ENCODE results near the gene AIP. TPM values are rescaled to one million over a fixed set of nuclear protein-coding genes. Genes with fewer than 3 reads are reported as not detected.
"Not testable (repeated sequence)": the region's sequence is repeated elsewhere in the genome, so short reads cannot be mapped to it uniquely, and the experiment has no call there.

The AIP gene
- total RNA-seq, 8 experiments from 2014 or later = 48.1 to 72.2 (median 59.5) TPM

DNA sequence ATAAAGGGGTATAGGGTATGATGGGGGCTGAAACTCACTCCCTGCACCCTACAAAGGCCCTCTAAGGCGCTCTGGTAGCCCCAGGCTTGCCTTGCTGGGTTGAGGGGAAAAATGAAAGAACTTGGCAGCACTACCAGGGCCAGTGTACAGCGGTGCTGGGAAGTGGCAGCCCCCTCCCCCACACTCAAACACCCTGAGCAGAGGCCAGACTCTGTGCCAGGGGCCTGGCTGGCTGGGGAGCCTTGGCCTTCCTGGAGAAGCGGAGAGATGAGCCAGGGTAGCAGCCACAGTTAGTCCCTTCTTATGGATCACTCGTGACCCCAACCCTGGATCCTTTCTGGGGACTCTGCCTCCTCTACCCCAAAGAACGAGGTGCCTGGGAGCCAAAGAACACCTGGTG is 16.5 kb upstream of the AIP start:
- in situ Hi-C loops (cut with MboI; ENCODE audit: low pct_unique_long_range_greater_than_20kb in 2 of 9, low sequenced_read_pairs in 9 of 9, unreplicated experiment in 9 of 9) = no loop called here
- WGBS, 10 experiments = 100% methylated on average over 1 to 3 of the region's 5 CpGs; no CpG with 5 or more reads in 5 of the 10 experiments
- Histone ChIP-seq H3K4me3 (no peak overlapping the region), H3K27ac (no peak overlapping the region), H3K4me1 (replicated peaks in 1 of 2) (peaks cover 20 to 23% of the 10 kb centered on the region in 2 donors)
- ATAC-seq (replicated peaks in 6 of 8) = no peak

DNA sequence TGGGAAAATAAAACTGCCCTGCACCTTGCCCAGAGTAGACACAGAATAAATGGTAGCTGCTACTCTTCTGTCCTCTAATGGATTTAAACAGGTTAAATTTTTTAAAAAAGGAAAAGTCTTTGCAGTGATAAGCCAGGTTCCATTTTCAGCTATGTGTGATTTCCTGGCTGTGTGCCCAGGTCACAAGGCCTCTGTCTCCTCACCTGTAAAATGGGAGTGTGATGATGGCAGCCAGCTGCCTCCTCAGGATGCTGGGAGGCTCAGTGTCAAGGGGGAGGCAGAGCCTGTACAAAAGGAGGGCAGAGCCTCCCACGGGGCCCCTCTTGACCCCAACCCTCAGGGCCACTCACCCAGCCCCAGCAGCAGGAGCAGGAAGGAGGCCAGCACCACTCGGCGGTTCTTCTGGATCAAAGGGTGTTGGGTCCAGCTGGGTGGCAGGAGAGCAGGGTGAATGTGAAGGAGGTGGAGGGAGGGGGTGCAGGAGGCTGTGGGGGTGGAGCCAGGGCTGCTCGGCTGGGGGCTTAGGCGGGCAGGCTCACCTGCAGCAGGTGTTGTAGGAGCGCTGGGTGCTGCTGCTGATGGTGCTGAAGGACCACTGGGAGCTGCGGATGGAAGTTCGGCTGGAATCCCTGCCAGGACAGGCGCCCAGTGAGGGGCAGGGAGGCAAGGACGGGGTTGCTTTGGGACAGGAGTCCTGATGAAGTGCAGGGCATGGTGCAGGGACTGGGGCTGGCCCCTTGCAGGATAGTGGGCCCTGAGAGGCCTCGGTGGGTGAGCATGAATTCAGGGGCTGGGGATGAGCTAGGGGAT is 15.7 kb upstream of the AIP start:
- no peak overlapping the region for H3K27ac ChIP-seq
- H3K4me1 ChIP-seq (replicated peaks in 1 of 2) = peaks cover 20 to 23% of the 10 kb centered on the region in 2 donors
- in situ Hi-C loops (cut with MboI; ENCODE audit: low pct_unique_long_range_greater_than_20kb in 2 of 9, low sequenced_read_pairs in 9 of 9, unreplicated experiment in 9 of 9) = no loop called here
- H3K4me3 ChIP-seq = no peak overlapping the region
- 100% methylated on average over 1 of the region's 11 CpGs; no CpG with 5 or more reads in 8 of the 10 experiments for WGBS, 10 experiments
- ATAC-seq (replicated peaks in 6 of 8) = no peak

GRCh38 chr11:67468056-67468455 is 14.8 kb upstream of the AIP start:
- H3K4me3 ChIP-seq = peak overlapping the region; percentile 65 to 82 (median 77)
- H3K27ac ChIP-seq = no peak overlapping the region
- WGBS, 10 experiments = 0 to 40% methylated on average over 1 of the region's 5 CpGs; no CpG with 5 or more reads in 8 of the 10 experiments
- no peak for ATAC-seq (replicated peaks in 6 of 8)
- peaks cover 20 to 23% of the 10 kb centered on the region in 2 donors for H3K4me1 ChIP-seq (replicated peaks in 1 of 2)
- in situ Hi-C loops (cut with MboI; ENCODE audit: low pct_unique_long_range_greater_than_20kb in 2 of 9, low sequenced_read_pairs in 9 of 9, unreplicated experiment in 9 of 9) = no loop called here

DNA sequence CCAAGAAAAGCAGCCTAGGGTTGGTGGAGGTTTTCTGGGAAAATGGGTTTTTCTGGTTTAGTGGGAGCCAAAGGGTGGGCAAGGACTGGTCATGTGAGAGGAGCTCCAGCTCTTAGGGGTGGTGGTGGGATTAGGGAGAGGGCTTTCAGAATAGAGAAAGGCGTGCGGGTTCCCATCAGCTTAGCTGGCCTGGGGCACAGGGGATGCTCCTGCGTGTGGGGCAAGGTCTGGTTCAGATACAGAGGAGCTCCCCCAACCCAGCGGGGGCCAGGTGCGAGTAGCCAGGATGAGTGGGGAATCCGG is 14.4 kb upstream of the AIP start:
- peak overlapping the region; percentile 69 to 79 for H3K27ac ChIP-seq
- WGBS, 10 experiments = 0 to 20% (median 10%) methylated on average over 1 to 2 of the region's 6 CpGs; no CpG with 5 or more reads in 6 of the 10 experiments
- peak overlapping the region; percentile 65 to 82 (median 77) for H3K4me3 ChIP-seq
- in situ Hi-C loops (cut with MboI; ENCODE audit: low pct_unique_long_range_greater_than_20kb in 2 of 9, low sequenced_read_pairs in 9 of 9, unreplicated experiment in 9 of 9) = no loop called here
- ATAC-seq (replicated peaks in 6 of 8) = no peak
- peaks cover 20 to 23% of the 10 kb centered on the region in 2 donors for H3K4me1 ChIP-seq (replicated peaks in 1 of 2)

- H3K27ac ChIP-seq = peak within 1 kb of the TSS; percentile 86 to 88
- peak within 1 kb of the TSS; percentile 65 to 82 (median 77) for H3K4me3 ChIP-seq
- ATAC-seq (replicated peaks in 6 of 8) = peak; percentile 79 to 93 (median 86)
- in situ Hi-C loops (cut with MboI; ENCODE audit: low pct_unique_long_range_greater_than_20kb in 2 of 9, low sequenced_read_pairs in 9 of 9, unreplicated experiment in 9 of 9) = no loop called here
- H3K4me1 ChIP-seq (replicated peaks in 1 of 2) = peaks cover 16 to 19% of the 10 kb centered on the region in 2 donors
- no CpG with 5 or more reads among the region's 76 CpGs for WGBS, 10 experiments
These were observed 13.9 kb upstream of the AIP start, which contains the start of gene TMEM134 for GRCh38 chr11:67468759-67469507. TSS of gene TMEM134 (minus strand) at chr11:67469251. CDS start at chr11:67469192, 59 bp downstream.

DNA sequence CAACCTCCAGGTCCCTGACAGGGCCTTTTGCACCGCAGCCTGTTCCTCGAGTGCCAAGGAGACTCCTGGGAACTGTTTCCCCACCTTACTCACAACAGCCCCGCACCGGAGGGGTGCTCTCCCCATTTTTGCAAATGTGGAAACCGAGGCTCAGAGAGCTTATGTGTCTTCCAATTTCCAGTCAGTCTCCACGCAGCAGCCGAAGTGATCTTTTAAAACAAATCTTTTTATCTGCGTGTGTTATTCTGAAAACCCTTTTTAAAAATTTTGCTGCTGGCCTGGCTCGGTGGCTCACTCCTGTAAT is 13.4 kb upstream of the AIP start:
- Histone ChIP-seq H3K27ac (peak overlapping the region; percentile 86 to 88), H3K4me3 (peak overlapping the region; percentile 65 to 82 (median 77)), H3K4me1 (replicated peaks in 1 of 2) (peaks cover 11 to 14% of the 10 kb centered on the region in 2 donors)
- in situ Hi-C loops (cut with MboI; ENCODE audit: low pct_unique_long_range_greater_than_20kb in 2 of 9, low sequenced_read_pairs in 9 of 9, unreplicated experiment in 9 of 9) = no loop called here
- WGBS, 10 experiments = 0 to 100% (median 22%) methylated on average over 1 to 9 of the region's 9 CpGs; no CpG with 5 or more reads in 3 of the 10 experiments
- no peak for ATAC-seq (replicated peaks in 6 of 8)

DNA sequence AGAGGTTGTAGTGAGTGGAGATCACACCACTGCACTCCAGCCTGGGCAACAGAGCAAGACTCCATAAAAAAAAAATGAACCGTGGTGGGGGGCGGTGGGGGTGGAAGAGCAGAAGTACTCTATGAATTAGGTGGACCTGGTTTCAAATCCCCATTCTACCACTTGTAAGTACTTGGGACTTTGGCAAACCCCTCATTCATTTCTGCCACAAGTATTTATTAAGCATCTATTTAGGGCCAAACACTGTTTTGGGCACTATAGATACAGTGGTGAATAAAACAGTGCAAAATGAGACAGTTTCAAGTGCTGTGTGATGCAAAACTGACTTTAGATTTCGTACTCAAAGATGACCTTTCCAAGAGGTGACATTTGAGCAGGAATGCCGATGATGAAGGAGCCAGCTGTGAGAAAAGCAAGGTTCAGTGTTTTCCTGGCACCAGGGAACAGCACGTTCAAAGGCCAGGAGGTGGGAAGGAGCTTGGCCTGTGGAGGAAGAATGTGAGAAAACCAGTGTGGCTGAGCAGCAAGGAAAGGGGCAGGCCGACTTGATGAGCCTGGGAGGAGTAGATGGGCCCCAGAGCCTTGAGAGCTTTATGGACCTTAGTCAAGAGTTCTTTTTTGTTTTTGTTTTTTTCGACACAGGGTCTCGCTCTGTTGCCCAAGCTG is 12.4 kb upstream of the AIP start:
- 0 to 100% (median 78%) methylated on average over 1 to 6 of the region's 8 CpGs for WGBS, 10 experiments
- no peak overlapping the region for H3K27ac ChIP-seq
- in situ Hi-C loops (cut with MboI; ENCODE audit: low pct_unique_long_range_greater_than_20kb in 2 of 9, low sequenced_read_pairs in 9 of 9, unreplicated experiment in 9 of 9) = no loop called here
- peaks cover 11 to 12% of the 10 kb centered on the region in 2 donors for H3K4me1 ChIP-seq (replicated peaks in 1 of 2)
- no peak for ATAC-seq (replicated peaks in 6 of 8)
- no peak overlapping the region for H3K4me3 ChIP-seq

GRCh38 chr11:67472882-67473281 is 9.9 kb upstream of the AIP start:
- no peak overlapping the region for H3K4me3 ChIP-seq
- ATAC-seq (replicated peaks in 6 of 8) = no peak
- in situ Hi-C loops (cut with MboI; ENCODE audit: low pct_unique_long_range_greater_than_20kb in 2 of 9, low sequenced_read_pairs in 9 of 9, unreplicated experiment in 9 of 9) = no loop called here
- H3K27ac ChIP-seq = no peak overlapping the region
- peaks cover 7 to 10% of the 10 kb centered on the region in 2 donors for H3K4me1 ChIP-seq (replicated peaks in 1 of 2)
- 0 to 86% (median 49%) methylated on average over 1 to 2 of the region's 7 CpGs; no CpG with 5 or more reads in 4 of the 10 experiments for WGBS, 10 experiments

GRCh38 chr11:67476692-67477091 is 6.1 kb upstream of the AIP start:
- WGBS, 10 experiments = 21 to 100% (median 85%) methylated on average over 2 to 9 of the region's 10 CpGs; no CpG with 5 or more reads in 2 of the 10 experiments
- not testable (repeated sequence) for H3K4me3 ChIP-seq
- in situ Hi-C loops (cut with MboI; ENCODE audit: low pct_unique_long_range_greater_than_20kb in 2 of 9, low sequenced_read_pairs in 9 of 9, unreplicated experiment in 9 of 9) = loop anchor here in 1 of 9 experiments (25.0 kb wide), 1 partner anchor 89 kb away; the partner anchor contains the start of gene RAD9A

DNA sequence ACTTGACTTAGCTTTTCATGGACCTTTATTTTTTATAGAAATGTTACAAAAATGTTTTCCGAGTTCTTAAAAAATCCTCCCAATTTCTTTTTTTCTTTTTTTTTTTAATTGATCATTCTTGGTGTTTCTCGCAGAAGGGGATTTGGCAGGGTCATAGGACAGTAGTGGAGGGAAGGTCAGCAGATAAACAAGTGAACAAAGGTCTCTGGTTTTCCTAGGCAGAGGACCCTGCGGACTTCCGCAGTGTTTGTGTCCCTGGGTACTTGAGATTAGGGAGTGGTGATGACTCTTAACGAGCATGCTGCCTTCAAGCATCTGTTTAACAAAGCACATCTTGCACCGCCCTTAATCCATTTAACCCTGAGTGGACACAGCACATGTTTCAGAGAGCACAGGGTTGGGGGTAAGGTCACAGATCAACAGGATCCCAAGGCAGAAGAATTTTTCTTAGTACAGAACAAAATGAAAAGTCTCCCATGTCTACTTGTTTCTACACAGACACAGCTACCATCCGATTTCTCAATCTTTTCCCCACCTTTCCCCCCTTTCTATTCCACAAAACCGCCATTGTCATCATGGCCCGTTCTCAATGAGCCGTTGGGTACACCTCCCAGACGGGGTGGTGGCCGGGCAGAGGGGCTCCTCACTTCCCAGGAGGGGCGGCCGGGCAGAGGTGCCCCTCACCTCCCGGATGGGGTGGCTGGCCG is 5.3 kb upstream of the AIP start:
- H3K27ac ChIP-seq; ATAC-seq (replicated peaks in 6 of 8); H3K4me1 ChIP-seq (replicated peaks in 1 of 2); H3K4me3 ChIP-seq: not testable (repeated sequence)
- in situ Hi-C loops (cut with MboI; ENCODE audit: low pct_unique_long_range_greater_than_20kb in 2 of 9, low sequenced_read_pairs in 9 of 9, unreplicated experiment in 9 of 9) = loop anchor here in 1 of 9 experiments (25.0 kb wide), 1 partner anchor 90 kb away; the partner anchor contains the start of gene RAD9A
- 56 to 100% (median 90%) methylated on average over 1 to 5 of the region's 16 CpGs for WGBS, 10 experiments

More at GRCh38 chr11:67476692-67477091, 6.1 kb upstream of the AIP start:
- not testable (repeated sequence) for H3K4me1 ChIP-seq (replicated peaks in 1 of 2); H3K27ac ChIP-seq; ATAC-seq (replicated peaks in 6 of 8)

- H3K4me3 ChIP-seq = peak overlapping the region; percentile 44 to 65 (median 54)
- in situ Hi-C loops (cut with MboI; ENCODE audit: low pct_unique_long_range_greater_than_20kb in 2 of 9, low sequenced_read_pairs in 9 of 9, unreplicated experiment in 9 of 9) = loop anchor here in 1 of 9 experiments (25.0 kb wide), 1 partner anchor 95 kb away; the partner anchor contains the start of gene RAD9A
- H3K4me1 ChIP-seq (replicated peaks in 1 of 2) = peaks cover 6 to 12% of the 10 kb centered on the region in 2 donors
- no peak overlapping the region for H3K27ac ChIP-seq
- 11 to 75% (median 44%) methylated on average over 5 to 18 of the region's 19 CpGs for WGBS, 10 experiments
- ATAC-seq (replicated peaks in 6 of 8) = peak in 3 of 8 experiments; percentile 13 to 26 (median 19)
These were observed 475 bp upstream of the AIP start for GRCh38 chr11:67482275-67482826.
